Neuronal stem cell (in vitro differentiated cells): ENCODE data around the gene JPH3.
A peak's percentile ranks its signal among the peaks of the same experiment; 100 is the strongest.
"Not testable (repeated sequence)": the region's sequence is repeated elsewhere in the genome, so short reads cannot be mapped to it uniquely, and the experiment has no call there.

Source experiments
- DNase-seq: peaks from one replicate; pipeline ENCODE4 v3.0.0-alpha.2; 2013; ENCODE audit warnings: low spot score
- H2AFZ ChIP-seq: one replicate; pipeline ENCODE4 v1.6.1; 2013; ENCODE audit warnings: mild to moderate bottlenecking, low read length, inconsistent platforms
- H2AK5ac ChIP-seq: 2 replicates; pipeline ENCODE4 v1.6.1; 2013; ENCODE audit warnings: low read depth, mild to moderate bottlenecking, inconsistent platforms, low read length, moderate library complexity, mixed read lengths
- H2BK120ac ChIP-seq: 2 replicates; pipeline ENCODE4 v1.6.1; 2013; ENCODE audit warnings: low read depth, mild to moderate bottlenecking, inconsistent platforms, low read length, moderate library complexity, mixed read lengths
- H2BK12ac ChIP-seq: one replicate; pipeline ENCODE4 v1.6.1; 2013; ENCODE audit warnings: low read length, inconsistent platforms
- H2BK15ac ChIP-seq: 2 replicates; pipeline ENCODE4 v1.6.1; 2013; ENCODE audit warnings: mild to moderate bottlenecking, low read length, inconsistent platforms, mixed read lengths
- H2BK5ac ChIP-seq: one replicate; pipeline ENCODE4 v1.6.1; 2013; ENCODE audit warnings: inconsistent platforms, mild to moderate bottlenecking, low read length, moderate library complexity
- H3K14ac ChIP-seq: one replicate; pipeline ENCODE4 v1.6.1; 2013; ENCODE audit warnings: low read length, inconsistent platforms
- H3K18ac ChIP-seq: 2 replicates; pipeline ENCODE4 v1.6.1; 2013; ENCODE audit warnings: low read length, inconsistent platforms
- H3K23ac ChIP-seq: 2 replicates; pipeline ENCODE4 v1.6.1; 2013; ENCODE audit warnings: low read depth, mild to moderate bottlenecking, mixed read lengths, low read length, inconsistent platforms; ENCODE audit not compliant: poor library complexity
- H3K27ac ChIP-seq: replicated peaks from 3 replicates; pipeline ENCODE4 v1.5.1; 2013; ENCODE audit warnings: low read length, inconsistent platforms
- H3K27me3 ChIP-seq, 3 experiments: 2 replicates each; pipeline ENCODE4 v1.6.1; 2013; ENCODE audit warnings: low read length in 3 of 3, mild to moderate bottlenecking in 2 of 3, inconsistent platforms in 1 of 3, low read depth in 1 of 3, mixed read lengths in 1 of 3, moderate library complexity in 1 of 3; ENCODE audit not compliant: control insufficient read depth in 3 of 3, insufficient read depth in 3 of 3
- H3K36me3 ChIP-seq, 2 donors: replicated peaks in 1 of 2; 2 replicates each; pipeline ENCODE4 v1.6.1; 2013; ENCODE audit warnings: low read length in 2 of 2; ENCODE audit not compliant: control insufficient read depth in 2 of 2, insufficient read depth in 2 of 2
- H3K4ac ChIP-seq: 2 replicates; pipeline ENCODE4 v1.6.1; 2013; ENCODE audit warnings: inconsistent platforms, mild to moderate bottlenecking, low read length, moderate library complexity
- H3K4me1 ChIP-seq, 2 donors: 1 replicate in 1 of 2; 2 replicates in 1 of 2; pipeline ENCODE4 v1.6.1; 2013; ENCODE audit warnings: low read length in 2 of 2, low read depth in 1 of 2; ENCODE audit not compliant: control insufficient read depth in 2 of 2, insufficient read depth in 1 of 2
- H3K4me2 ChIP-seq: one replicate; pipeline ENCODE4 v1.6.1; 2013; ENCODE audit warnings: mild to moderate bottlenecking, low read length, inconsistent platforms; ENCODE audit not compliant: insufficient read depth, poor library complexity, severe bottlenecking
- H3K4me3 ChIP-seq, 2 donors: 2 replicates each; pipeline ENCODE4 v1.5.1; 2013; ENCODE audit warnings: low read length in 2 of 2, mild to moderate bottlenecking in 2 of 2, inconsistent platforms in 1 of 2, moderate library complexity in 1 of 2
- H3K79me1 ChIP-seq: one replicate; pipeline ENCODE4 v1.6.1; 2013; ENCODE audit warnings: low read depth, mild to moderate bottlenecking, inconsistent platforms, low read length, moderate library complexity
- H3K9ac ChIP-seq: one replicate; pipeline ENCODE4 v1.6.1; 2013; ENCODE audit warnings: mild to moderate bottlenecking, low read depth, low read length, inconsistent platforms; ENCODE audit not compliant: poor library complexity
- H3K9me3 ChIP-seq, 2 donors: replicated peaks in 1 of 2; 2 replicates each; pipeline versions ENCODE3 to v1.6.1; 2013; ENCODE audit warnings: low read length in 2 of 2, mild to moderate bottlenecking in 2 of 2, inconsistent platforms in 1 of 2, low read depth in 1 of 2, mixed read lengths in 1 of 2, moderate library complexity in 1 of 2; ENCODE audit not compliant: control insufficient read depth in 2 of 2, insufficient read depth in 1 of 2
- H4K8ac ChIP-seq: one replicate; pipeline ENCODE4 v1.6.1; 2013; ENCODE audit warnings: low read depth, mild to moderate bottlenecking, inconsistent platforms, low read length, moderate library complexity
- H4K91ac ChIP-seq: one replicate; pipeline ENCODE4 v1.6.1; 2013; ENCODE audit warnings: low read length, low read depth, mild to moderate bottlenecking, inconsistent platforms; ENCODE audit not compliant: poor library complexity
- WGBS, 2 donors: extraction: QIAGEN DNeasy Blood & Tissue Kit; methylation state at CpG; one replicate each; pipeline ENCODE4 v1.1.7; 2013; ENCODE audit warnings: missing lambda C conversion rate in 2 of 2, mixed read lengths in 1 of 2; ENCODE audit not compliant: insufficient read length in 2 of 2, insufficient replicate concordance in 1 of 2; ENCODE audit errors: extremely low coverage in 2 of 2; 5-methylcytosine and 5-hydroxymethylcytosine counted together

Gene JPH3

GRCh38 chr16:87679593-87680271 is 77.4 kb downstream of the JPH3 start:
- no peak overlapping the region for H4K8ac ChIP-seq
- H2BK5ac ChIP-seq: peak overlapping the region; percentile 13
- H3K9ac ChIP-seq: no peak overlapping the region
- peaks cover 8% of the 10 kb centered on the region for H3K79me1 ChIP-seq
- peak overlapping the region; percentile 17 for H3K18ac ChIP-seq
- H3K27me3 ChIP-seq: no peaks in the 10 kb centered on the region
- peaks cover 0 to 8% of the 10 kb centered on the region in 2 donors for H3K4me1 ChIP-seq
- H2BK12ac ChIP-seq: no peak overlapping the region
- H2AK5ac ChIP-seq: no peak overlapping the region
- H3K4me3 ChIP-seq: no peak overlapping the region
- no peak overlapping the region for H3K14ac ChIP-seq
- no CpG with 5 or more reads among the region's 18 CpGs for WGBS, 2 donors
- H3K9me3 ChIP-seq: no peaks in the 10 kb centered on the region
- no peak overlapping the region for H2BK15ac ChIP-seq
- H3K4ac ChIP-seq: no peak overlapping the region
- H2BK120ac ChIP-seq: no peak overlapping the region
- H3K23ac ChIP-seq: no peak overlapping the region
- H3K27ac ChIP-seq: no peak overlapping the region
- H3K4me2 ChIP-seq: no peak overlapping the region
- H2AFZ ChIP-seq: no peak overlapping the region
- DNase-seq: no peak
- no peak overlapping the region for H4K91ac ChIP-seq
- H3K36me3 ChIP-seq: no peaks in the 10 kb centered on the region

GRCh38 chr16:87680272-87680644 is 78.0 kb downstream of the JPH3 start:
- H3K4me3 ChIP-seq: no peak overlapping the region
- H2BK5ac ChIP-seq: no peak overlapping the region
- H3K27ac ChIP-seq: no peak overlapping the region
- peaks cover 8% of the 10 kb centered on the region for H3K79me1 ChIP-seq
- no peak overlapping the region for H2AK5ac ChIP-seq
- WGBS, 2 donors: no CpG with 5 or more reads among the region's 17 CpGs
- H3K27me3 ChIP-seq: no peaks in the 10 kb centered on the region
- no peak overlapping the region for H3K4me2 ChIP-seq
- no peak overlapping the region for H2BK15ac ChIP-seq
- H3K14ac ChIP-seq: no peak overlapping the region
- H3K9ac ChIP-seq: peak overlapping the region; percentile 6
- no peak overlapping the region for H2AFZ ChIP-seq
- no peak overlapping the region for H3K4ac ChIP-seq
- no peak overlapping the region for H3K23ac ChIP-seq
- H4K91ac ChIP-seq: no peak overlapping the region
- no peaks in the 10 kb centered on the region for H3K9me3 ChIP-seq
- peak overlapping the region; percentile 2 for H3K18ac ChIP-seq
- no peak overlapping the region for H4K8ac ChIP-seq
- H2BK120ac ChIP-seq: no peak overlapping the region
- H2BK12ac ChIP-seq: no peak overlapping the region
- H3K4me1 ChIP-seq: peaks cover 0 to 6% of the 10 kb centered on the region in 2 donors
- DNase-seq: no peak
- peaks cover 0 to under 1% of the 10 kb centered on the region in 2 donors for H3K36me3 ChIP-seq

GRCh38 chr16:87681051-87681602 is 78.8 kb downstream of the JPH3 start:
- not testable (repeated sequence) for H2BK5ac ChIP-seq, H3K9me3 ChIP-seq, H3K9ac ChIP-seq, H3K18ac ChIP-seq, H3K79me1 ChIP-seq, H2AFZ ChIP-seq, H3K27ac ChIP-seq, H4K8ac ChIP-seq, H2BK12ac ChIP-seq, H3K4me1 ChIP-seq, H3K27me3 ChIP-seq, H3K36me3 ChIP-seq, H3K4me2 ChIP-seq, H2AK5ac ChIP-seq, H3K4ac ChIP-seq, H3K4me3 ChIP-seq, H2BK15ac ChIP-seq, H2BK120ac ChIP-seq, H3K23ac ChIP-seq, H4K91ac ChIP-seq, DNase-seq
- H3K14ac ChIP-seq: peak overlapping the region; percentile 21
- no CpG with 5 or more reads among the region's 60 CpGs for WGBS, 2 donors

- WGBS, 2 donors: no CpG with 5 or more reads among the region's 9 CpGs
- H2BK120ac ChIP-seq: no peak overlapping the region
- no peak overlapping the region for H3K23ac ChIP-seq
- H4K8ac ChIP-seq: no peak overlapping the region
- no peak for DNase-seq
- H2AK5ac ChIP-seq: no peak overlapping the region
- no peaks in the 10 kb centered on the region for H3K9me3 ChIP-seq
- no peak overlapping the region for H2AFZ ChIP-seq
- H3K4me3 ChIP-seq: no peak overlapping the region
- H3K79me1 ChIP-seq: peaks cover 8% of the 10 kb centered on the region
- H3K9ac ChIP-seq: no peak overlapping the region
- no peaks in the 10 kb centered on the region for H3K4me1 ChIP-seq
- H3K27me3 ChIP-seq: no peaks in the 10 kb centered on the region
- H2BK5ac ChIP-seq: no peak overlapping the region
- H3K27ac ChIP-seq: no peak overlapping the region
- H4K91ac ChIP-seq: no peak overlapping the region
- H2BK12ac ChIP-seq: no peak overlapping the region
- no peak overlapping the region for H3K4me2 ChIP-seq
- H3K14ac ChIP-seq: no peak overlapping the region
- no peak overlapping the region for H2BK15ac ChIP-seq
- H3K18ac ChIP-seq: no peak overlapping the region
- H3K4ac ChIP-seq: no peak overlapping the region
- H3K36me3 ChIP-seq: peaks cover 0 to 4% of the 10 kb centered on the region in 2 donors
Observed at GRCh38 chr16:87681981-87682570, 79.8 kb downstream of the JPH3 start.
